ENCODE data around the gene MIEF1. TPM values are rescaled to one million over a fixed set of nuclear protein-coding genes. Genes with fewer than 3 reads are reported as not detected.

Gene MIEF1
- total and polyA plus RNA-seq, 2 experiments from 2014 or later = 13.2 to 40.1 TPM

GRCh38 chr22:39476664-39477063 lies 25.4 kb upstream of the MIEF1 start:
- Mint-ChIP-seq H3K4me1 (peaks cover 48% of the 10 kb centered on the region), H3K36me3 (ENCODE audit: low read depth) (no peaks in the 10 kb centered on the region; the same call in 2 of the 3 replicates), H3K27me3 (ENCODE audit: insufficient read depth, low read depth, poor library complexity) (peaks cover 14% of the 10 kb centered on the region), H3K4me3 (no peak overlapping the region), H3K27ac (no peak overlapping the region), H3K9me3 (no peaks in the 10 kb centered on the region; the same call in 2 of the 3 replicates)
- Histone ChIP-seq H3K9me2 (ENCODE audit: insufficient read depth) (no peaks in the 10 kb centered on the region), H3K36me3 (ENCODE audit: insufficient read depth) (no peaks in the 10 kb centered on the region), H3K4me1 (ENCODE audit: insufficient read depth) (peaks cover 35% of the 10 kb centered on the region), H2AFZ (no peak overlapping the region), H3F3A (replicated peaks; ENCODE audit: low read depth) (peaks cover 14% of the 10 kb centered on the region), H4K20me1 (replicated peaks; ENCODE audit: insufficient read depth) (peaks cover 7% of the 10 kb centered on the region; the same call in 1 of the 2 replicates), H3K4me3 (no peak overlapping the region), H3K27me3 (ENCODE audit: insufficient read depth) (no peaks in the 10 kb centered on the region), H3K27ac (ENCODE audit: low read depth) (no peak overlapping the region), H3K4me2 (no peak overlapping the region), H3K79me2 (replicated peaks; ENCODE audit: insufficient read depth) (no peaks in the 10 kb centered on the region)
- ATAC-seq (no peak), DNase-seq (ENCODE audit: low spot score) (no peak)
- TF ChIP-seq ZNF331 (CRISPR knock-in tag; IDR thresholded peaks at IDR 0.05; ENCODE audit: low read depth) (no peak), POLR2AphosphoS5 (IDR thresholded peaks at IDR 0.05; ENCODE audit: low read depth) (no peak), STAT1 (IDR thresholded peaks at IDR 0.05; ENCODE audit: unreplicated experiment) (no peak), NANOG (IDR thresholded peaks at IDR 0.05; ENCODE audit: borderline replicate concordance) (no peak), EZH2 (IDR thresholded peaks at IDR 0.05; ENCODE audit: low read depth, unreplicated experiment) (no peak), ZNF462 (CRISPR knock-in tag; IDR thresholded peaks at IDR 0.05) (no peak), REST (IDR thresholded peaks at IDR 0.05; ENCODE audit: unreplicated experiment) (no peak), ZNF114 (CRISPR knock-in tag; IDR thresholded peaks at IDR 0.05) (no peak), ETS1 (IDR thresholded peaks at IDR 0.05) (no peak), JUNB (IDR thresholded peaks at IDR 0.05; ENCODE audit: unreplicated experiment) (no peak), CREB1 (CRISPR knock-in tag; IDR thresholded peaks at IDR 0.05; ENCODE audit: low read depth) (no peak)
- TF ChIP-seq, protein P1, sequence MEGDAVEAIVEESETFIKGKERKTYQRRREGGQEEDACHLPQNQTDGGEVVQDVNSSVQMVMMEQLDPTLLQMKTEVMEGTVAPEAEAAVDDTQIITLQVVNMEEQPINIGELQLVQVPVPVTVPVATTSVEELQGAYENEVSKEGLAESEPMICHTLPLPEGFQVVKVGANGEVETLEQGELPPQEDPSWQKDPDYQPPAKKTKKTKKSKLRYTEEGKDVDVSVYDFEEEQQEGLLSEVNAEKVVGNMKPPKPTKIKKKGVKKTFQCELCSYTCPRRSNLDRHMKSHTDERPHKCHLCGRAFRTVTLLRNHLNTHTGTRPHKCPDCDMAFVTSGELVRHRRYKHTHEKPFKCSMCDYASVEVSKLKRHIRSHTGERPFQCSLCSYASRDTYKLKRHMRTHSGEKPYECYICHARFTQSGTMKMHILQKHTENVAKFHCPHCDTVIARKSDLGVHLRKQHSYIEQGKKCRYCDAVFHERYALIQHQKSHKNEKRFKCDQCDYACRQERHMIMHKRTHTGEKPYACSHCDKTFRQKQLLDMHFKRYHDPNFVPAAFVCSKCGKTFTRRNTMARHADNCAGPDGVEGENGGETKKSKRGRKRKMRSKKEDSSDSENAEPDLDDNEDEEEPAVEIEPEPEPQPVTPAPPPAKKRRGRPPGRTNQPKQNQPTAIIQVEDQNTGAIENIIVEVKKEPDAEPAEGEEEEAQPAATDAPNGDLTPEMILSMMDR (conservative IDR thresholded peaks at IDR 0.05; ENCODE audit: low read depth in 2 of 2) = no peak

All from GM23338 (cell line).